Thoracic aorta (tissue), 2 donors: ENCODE measurements around the gene GULP1. TPM values are rescaled to one million over a fixed set of nuclear protein-coding genes. Genes with fewer than 3 reads are reported as not detected.
A peak's percentile ranks its signal among the peaks of the same experiment; 100 is the strongest.

Source experiments
- ATAC-seq: fragments of 150-250 bp; one replicate; pipeline ENCODE4 v1.8.0; 2017; ENCODE audit warnings: low read depth; ENCODE audit not compliant: insufficient number of reproducible peaks, low FRiP score
- DNase-seq: peaks from one replicate; pipeline ENCODE4 v3.0.0-alpha.2; 2020; ENCODE audit warnings: low spot score
- H3K27ac ChIP-seq, 2 donors: fragments of 200-600 bp; sonication (generic); 1 replicate in 1 of 2; 2 replicates in 1 of 2; pipeline ENCODE4 v1.5.1; 2016; ENCODE audit warnings: mild to moderate bottlenecking in 2 of 2, moderate library complexity in 2 of 2
- H3K27me3 ChIP-seq: fragments of 200-600 bp; sonication (generic); replicated peaks from 2 replicates; pipeline ENCODE4 v1.6.0; 2016; ENCODE audit warnings: mild to moderate bottlenecking; ENCODE audit not compliant: insufficient read depth
- H3K36me3 ChIP-seq: fragments of 200-600 bp; sonication (generic); one replicate; pipeline ENCODE4 v1.5.1; 2016
- H3K4me1 ChIP-seq, 2 donors: fragments of 200-600 bp; sonication (generic); 1 replicate in 1 of 2; 2 replicates in 1 of 2; pipeline versions ENCODE4 v1.5.1 to v1.6.0; 2016; ENCODE audit warnings: low read depth in 2 of 2, mild to moderate bottlenecking in 1 of 2; ENCODE audit not compliant: control insufficient read depth in 1 of 2
- H3K4me3 ChIP-seq: fragments of 200-600 bp; sonication (generic); 2 replicates; pipeline ENCODE4 v1.5.1; 2016; ENCODE audit warnings: mild to moderate bottlenecking
- H3K9me3 ChIP-seq: fragments of 200-600 bp; sonication (generic); 2 replicates; pipeline ENCODE4 v1.5.1; 2016
- CTCF ChIP-seq: fragments of 200-600 bp; sonication (generic); IDR thresholded peaks from one replicate; pipeline ENCODE4 v1.5.1; 2019; ENCODE audit warnings: antibody characterized with exemption
- total RNA-seq, 2 donors: library from RNA; depleted of rRNA; stranded (reverse); fragments of >200 nt; gene quantifications; one replicate each; pipeline versions ENCODE4 v1.1.0 to v1.2.3, GENCODE V29; 2016

The GULP1 gene
- total RNA-seq, 2 donors from 2014 or later, result 64.0 to 80.9 TPM

GRCh38 chr2:188272121-188272520 is 19.6 kb upstream of the GULP1 start:
- no peak for ATAC-seq
- Histone ChIP-seq H3K27me3 (no peaks in the 10 kb centered on the region), H3K27ac (no peak overlapping the region), H3K9me3 (peaks cover 3% of the 10 kb centered on the region), H3K36me3 (no peaks in the 10 kb centered on the region), H3K4me1 (no peaks in the 10 kb centered on the region), H3K4me3 (no peak overlapping the region)
- no peak for TF ChIP-seq CTCF
- DNase-seq, result no peak

GRCh38 chr2:188274274-188274673 is 17.4 kb upstream of the GULP1 start:
- H3K4me1 ChIP-seq, result peaks cover 3 to 8% of the 10 kb centered on the region in 2 donors
- TF ChIP-seq CTCF, result no peak
- no peak overlapping the region for H3K27ac ChIP-seq
- H3K9me3 ChIP-seq, result peaks cover 3% of the 10 kb centered on the region
- H3K27me3 ChIP-seq, result no peaks in the 10 kb centered on the region
- ATAC-seq, result no peak
- no peak for DNase-seq
- no peak overlapping the region for H3K4me3 ChIP-seq
- H3K36me3 ChIP-seq, result no peaks in the 10 kb centered on the region

GRCh38 chr2:188276255-188276654 is 15.4 kb upstream of the GULP1 start:
- ATAC-seq, result no peak
- no peak for TF ChIP-seq CTCF

GRCh38 chr2:188277786-188278185 is 13.9 kb upstream of the GULP1 start:
- H3K4me3 ChIP-seq, result no peak overlapping the region
- peaks cover 9 to 21% of the 10 kb centered on the region in 2 donors for H3K4me1 ChIP-seq
- H3K27ac ChIP-seq, result no peak overlapping the region
- no peak for ATAC-seq
- no peak for DNase-seq
- no peaks in the 10 kb centered on the region for H3K9me3 ChIP-seq
- H3K27me3 ChIP-seq, result no peaks in the 10 kb centered on the region
- no peaks in the 10 kb centered on the region for H3K36me3 ChIP-seq
- TF ChIP-seq CTCF, result no peak

More at GRCh38 chr2:188276255-188276654, 15.4 kb upstream of the GULP1 start:
- Histone ChIP-seq H3K4me1 (peaks cover 9 to 21% of the 10 kb centered on the region in 2 donors), H3K4me3 (no peak overlapping the region), H3K9me3 (no peaks in the 10 kb centered on the region), H3K27me3 (no peaks in the 10 kb centered on the region), H3K36me3 (no peaks in the 10 kb centered on the region), H3K27ac (no peak overlapping the region)
- no peak for DNase-seq

GRCh38 chr2:188278388-188279092 is 13.1 kb upstream of the GULP1 start:
- DNase-seq, result no peak
- Histone ChIP-seq H3K9me3 (no peaks in the 10 kb centered on the region), H3K27me3 (no peaks in the 10 kb centered on the region), H3K36me3 (no peaks in the 10 kb centered on the region), H3K4me1 (peaks cover 9 to 21% of the 10 kb centered on the region in 2 donors), H3K27ac (no peak overlapping the region), H3K4me3 (peak overlapping the region; percentile 56)
- ATAC-seq, result no peak
- no peak for TF ChIP-seq CTCF
